ENCODE results near the gene HAPLN3. TPM values are rescaled to one million over a fixed set of nuclear protein-coding genes. Genes with fewer than 3 reads are reported as not detected.
A peak's percentile ranks its signal among the peaks of the same experiment; 100 is the strongest.

The HAPLN3 gene
- total RNA-seq, 1 donor from 2014 or later = 78.2 TPM

DNA sequence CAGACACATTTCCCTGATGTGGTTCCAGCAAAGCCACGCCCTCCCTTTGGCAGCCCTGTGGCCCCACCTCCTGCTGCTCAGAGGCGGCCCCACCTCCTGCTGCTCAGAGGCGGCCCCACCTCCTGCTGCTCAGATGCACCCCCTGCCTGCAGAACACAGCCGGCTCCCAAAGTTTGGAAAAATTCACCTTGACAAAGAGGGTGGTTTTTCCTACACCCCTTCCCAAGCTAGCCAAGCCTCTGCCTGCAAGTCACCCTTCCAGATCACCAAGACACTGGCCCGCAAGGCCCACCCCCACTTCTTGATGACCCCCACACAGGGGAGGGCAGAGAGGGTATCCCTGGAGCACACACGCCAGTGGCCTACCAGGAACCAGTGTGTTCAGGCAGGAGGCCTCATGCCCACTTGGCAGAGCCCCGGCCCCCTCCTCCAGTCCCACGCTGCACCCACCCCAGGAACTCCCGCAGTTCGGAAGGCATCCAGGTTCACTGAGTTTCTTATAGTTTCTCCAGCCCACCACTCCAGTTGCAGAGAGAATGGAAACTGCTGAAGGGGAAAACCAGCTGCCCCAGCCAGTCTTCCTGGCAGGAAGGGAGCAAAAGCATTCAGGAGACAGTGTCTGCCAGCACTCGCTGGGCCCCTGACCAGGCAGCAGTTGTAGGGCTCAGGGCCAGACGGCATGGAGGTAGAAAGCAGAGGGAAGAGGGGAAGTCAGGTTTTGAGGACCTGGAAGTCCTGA, 2.3 kb upstream of the HAPLN3 start:
- DNase-seq (ENCODE audit: low spot score) = no peak
- H3K36me3 Mint-ChIP-seq (ENCODE audit: low read depth) = peaks cover 10% of the 10 kb centered on the region
- H3K4me1 Mint-ChIP-seq (ENCODE audit: low read depth) = peaks cover 60% of the 10 kb centered on the region
- no peaks in the 10 kb centered on the region for H3K27me3 Mint-ChIP-seq (ENCODE audit: low read depth)
- peak overlapping the region; percentile 15 for H3K4me3 Mint-ChIP-seq (ENCODE audit: unreplicated experiment)
- H3K9me3 Mint-ChIP-seq (ENCODE audit: low read depth) = no peaks in the 10 kb centered on the region
- peak overlapping the region; percentile 91 for H3K27ac Mint-ChIP-seq (ENCODE audit: unreplicated experiment)
- TF ChIP-seq, protein P1, sequence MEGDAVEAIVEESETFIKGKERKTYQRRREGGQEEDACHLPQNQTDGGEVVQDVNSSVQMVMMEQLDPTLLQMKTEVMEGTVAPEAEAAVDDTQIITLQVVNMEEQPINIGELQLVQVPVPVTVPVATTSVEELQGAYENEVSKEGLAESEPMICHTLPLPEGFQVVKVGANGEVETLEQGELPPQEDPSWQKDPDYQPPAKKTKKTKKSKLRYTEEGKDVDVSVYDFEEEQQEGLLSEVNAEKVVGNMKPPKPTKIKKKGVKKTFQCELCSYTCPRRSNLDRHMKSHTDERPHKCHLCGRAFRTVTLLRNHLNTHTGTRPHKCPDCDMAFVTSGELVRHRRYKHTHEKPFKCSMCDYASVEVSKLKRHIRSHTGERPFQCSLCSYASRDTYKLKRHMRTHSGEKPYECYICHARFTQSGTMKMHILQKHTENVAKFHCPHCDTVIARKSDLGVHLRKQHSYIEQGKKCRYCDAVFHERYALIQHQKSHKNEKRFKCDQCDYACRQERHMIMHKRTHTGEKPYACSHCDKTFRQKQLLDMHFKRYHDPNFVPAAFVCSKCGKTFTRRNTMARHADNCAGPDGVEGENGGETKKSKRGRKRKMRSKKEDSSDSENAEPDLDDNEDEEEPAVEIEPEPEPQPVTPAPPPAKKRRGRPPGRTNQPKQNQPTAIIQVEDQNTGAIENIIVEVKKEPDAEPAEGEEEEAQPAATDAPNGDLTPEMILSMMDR (IDR thresholded peaks at IDR 0.05) = peak; percentile 83

GRCh38 chr15:88897142-88897455, 1.8 kb upstream of the HAPLN3 start:
- TF ChIP-seq, protein P1 (IDR thresholded peaks at IDR 0.05) = no peak
- Mint-ChIP-seq H3K4me3 (ENCODE audit: unreplicated experiment) (no peak overlapping the region), H3K4me1 (ENCODE audit: low read depth) (peaks cover 59% of the 10 kb centered on the region), H3K27me3 (ENCODE audit: low read depth) (no peaks in the 10 kb centered on the region), H3K36me3 (ENCODE audit: low read depth) (peaks cover 7% of the 10 kb centered on the region), H3K9me3 (ENCODE audit: low read depth) (no peaks in the 10 kb centered on the region), H3K27ac (ENCODE audit: unreplicated experiment) (peak overlapping the region; percentile 82)
- DNase-seq (ENCODE audit: low spot score) = no peak

DNA sequence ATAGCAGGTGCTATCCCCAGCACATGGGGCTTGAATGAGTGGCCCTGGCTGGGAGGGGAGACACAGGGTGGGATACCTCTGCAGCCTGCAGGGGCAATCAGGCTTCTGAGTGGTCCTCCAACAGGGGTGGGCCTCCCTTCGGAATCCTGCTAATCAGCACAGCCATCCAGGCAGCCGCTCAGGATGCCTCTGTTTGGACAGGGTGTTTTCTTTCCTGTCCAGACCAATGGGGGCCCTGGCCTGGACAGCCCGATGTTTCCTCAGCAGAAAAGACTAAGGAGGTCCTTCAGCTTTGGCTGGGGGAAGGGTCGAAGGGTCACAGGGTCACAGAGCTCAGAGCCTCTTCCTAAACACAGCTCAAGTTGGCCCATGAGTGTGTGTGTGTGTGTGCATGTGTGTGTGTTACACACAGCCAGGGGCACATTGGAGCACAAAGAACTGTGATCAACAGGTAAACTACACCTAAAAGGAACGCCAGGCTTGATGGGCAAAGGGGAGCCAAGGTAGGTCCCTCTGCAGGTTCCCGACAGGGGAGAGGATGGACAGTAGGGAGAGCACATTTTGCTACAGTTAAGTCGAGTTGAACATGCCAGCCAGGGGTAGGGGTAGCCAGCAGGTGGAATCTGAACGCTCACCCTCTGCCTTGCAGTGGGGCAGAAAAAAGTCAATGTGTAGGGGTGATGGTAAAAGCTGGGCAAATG, 1.1 kb upstream of the HAPLN3 start:
- peaks cover 3% of the 10 kb centered on the region for H3K36me3 Mint-ChIP-seq (ENCODE audit: low read depth)
- no peaks in the 10 kb centered on the region for H3K27me3 Mint-ChIP-seq (ENCODE audit: low read depth)
- H3K4me3 Mint-ChIP-seq (ENCODE audit: unreplicated experiment) = peak overlapping the region; percentile 31
- peak overlapping the region; percentile 82 for H3K27ac Mint-ChIP-seq (ENCODE audit: unreplicated experiment)
- no peaks in the 10 kb centered on the region for H3K9me3 Mint-ChIP-seq (ENCODE audit: low read depth)
- TF ChIP-seq, protein P1 (IDR thresholded peaks at IDR 0.05) = no peak
- peaks cover 53% of the 10 kb centered on the region for H3K4me1 Mint-ChIP-seq (ENCODE audit: low read depth)
- DNase-seq (ENCODE audit: low spot score) = no peak

DNA sequence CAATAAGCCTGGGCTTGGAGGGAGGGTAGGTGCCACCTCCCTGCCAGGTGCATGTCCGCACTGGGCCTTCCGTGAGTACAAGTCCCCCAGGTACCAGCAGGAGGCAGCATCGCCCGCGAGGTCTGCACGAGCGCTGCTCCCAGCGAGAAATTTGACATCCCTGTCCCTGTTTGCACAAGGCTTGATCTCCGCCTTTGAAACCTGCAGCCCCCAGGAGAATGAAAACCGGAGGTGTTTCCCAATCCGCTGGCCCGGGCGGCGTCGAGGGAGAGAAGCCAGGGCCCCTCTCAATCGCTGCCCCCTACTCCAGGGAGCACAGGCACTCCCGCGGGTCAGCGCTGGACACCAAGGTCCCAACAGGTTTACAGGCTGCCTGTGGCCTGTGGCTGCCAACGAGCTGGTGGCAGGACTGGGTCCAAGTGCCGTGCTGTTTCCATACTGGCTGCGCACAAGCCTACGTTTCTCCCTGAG, 961 bp downstream of the HAPLN3 start:
- peaks cover 49% of the 10 kb centered on the region for H3K4me1 Mint-ChIP-seq (ENCODE audit: low read depth)
- H3K36me3 Mint-ChIP-seq (ENCODE audit: low read depth) = peaks cover 1% of the 10 kb centered on the region
- no peak overlapping the region for H3K27ac Mint-ChIP-seq (ENCODE audit: unreplicated experiment)
- no peaks in the 10 kb centered on the region for H3K27me3 Mint-ChIP-seq (ENCODE audit: low read depth)
- H3K4me3 Mint-ChIP-seq (ENCODE audit: unreplicated experiment) = peak overlapping the region; percentile 76
- DNase-seq (ENCODE audit: low spot score) = no peak
- no peaks in the 10 kb centered on the region for H3K9me3 Mint-ChIP-seq (ENCODE audit: low read depth)
- TF ChIP-seq, protein P1 (IDR thresholded peaks at IDR 0.05) = peak; percentile 87

GRCh38 chr15:88891540-88892254, 3.6 kb downstream of the HAPLN3 start:
- H3K27me3 Mint-ChIP-seq (ENCODE audit: low read depth) = no peaks in the 10 kb centered on the region
- no peak overlapping the region for H3K27ac Mint-ChIP-seq (ENCODE audit: unreplicated experiment)
- no peak for DNase-seq (ENCODE audit: low spot score)
- H3K9me3 Mint-ChIP-seq (ENCODE audit: low read depth) = no peaks in the 10 kb centered on the region
- H3K36me3 Mint-ChIP-seq (ENCODE audit: low read depth) = no peaks in the 10 kb centered on the region
- H3K4me1 Mint-ChIP-seq (ENCODE audit: low read depth) = peaks cover 25% of the 10 kb centered on the region
- TF ChIP-seq, protein P1 (IDR thresholded peaks at IDR 0.05) = no peak
- H3K4me3 Mint-ChIP-seq (ENCODE audit: unreplicated experiment) = no peak overlapping the region
